Measurements from ENCODE around the gene DLG2. TPM values are rescaled to one million over a fixed set of nuclear protein-coding genes. Genes with fewer than 3 reads are reported as not detected.
A peak's percentile ranks its signal among the peaks of the same experiment; 100 is the strongest.

The DLG2 gene
- total RNA-seq, 1 experiment from 2014 or later, result 17.5 TPM

DNA sequence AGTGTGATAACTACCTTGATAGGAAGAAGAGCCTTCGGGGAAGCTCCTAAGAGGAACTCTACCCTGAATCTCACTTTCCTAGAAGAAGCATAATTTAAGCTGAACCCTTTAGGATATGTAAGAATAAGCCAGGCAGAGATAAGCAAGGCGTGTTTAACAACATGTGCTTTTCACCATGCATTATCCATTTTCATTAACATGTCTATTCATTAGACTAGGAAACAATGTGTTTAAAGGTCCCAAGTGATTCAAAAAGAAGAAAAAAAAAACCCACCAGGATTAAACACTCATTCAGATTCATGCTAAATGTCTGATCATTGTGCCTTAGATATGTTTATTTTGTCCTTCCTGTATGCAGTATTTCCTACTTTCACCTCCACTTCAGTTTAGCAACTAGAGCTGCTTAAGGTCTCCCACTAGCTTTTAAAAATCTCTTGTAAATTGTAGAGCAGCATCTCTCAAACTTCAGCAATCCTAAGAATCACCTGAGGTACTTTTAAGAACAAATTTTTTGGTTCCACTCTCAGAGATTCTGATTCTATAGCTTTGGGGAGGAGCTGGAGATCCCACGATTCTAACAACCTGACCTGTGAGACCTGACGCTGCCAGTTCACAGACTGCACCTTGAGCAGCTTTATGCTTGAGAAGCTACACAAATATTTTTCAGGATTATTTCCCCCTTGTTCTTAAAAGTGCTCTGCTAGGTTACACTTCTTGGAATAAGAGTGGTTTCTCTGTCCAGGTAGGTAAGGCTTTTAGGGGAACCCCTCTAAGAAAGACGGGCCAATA is 1385.6 kb downstream of the DLG2 start (continued):
- TF ChIP-seq STAT6 (CRISPR knock-in tag; conservative IDR thresholded peaks at IDR 0.05; ENCODE audit: low read depth) (no peak), MLX (CRISPR knock-in tag; IDR thresholded peaks at IDR 0.05) (no peak), TP53 (CRISPR knock-in tag; IDR thresholded peaks at IDR 0.05) (no peak), SMAD3 (CRISPR knock-in tag; IDR thresholded peaks at IDR 0.05; ENCODE audit: borderline replicate concordance) (no peak), AFF4 (CRISPR knock-in tag; IDR thresholded peaks at IDR 0.05; ENCODE audit: borderline replicate concordance) (no peak)
- TF ChIP-seq, protein P1, sequence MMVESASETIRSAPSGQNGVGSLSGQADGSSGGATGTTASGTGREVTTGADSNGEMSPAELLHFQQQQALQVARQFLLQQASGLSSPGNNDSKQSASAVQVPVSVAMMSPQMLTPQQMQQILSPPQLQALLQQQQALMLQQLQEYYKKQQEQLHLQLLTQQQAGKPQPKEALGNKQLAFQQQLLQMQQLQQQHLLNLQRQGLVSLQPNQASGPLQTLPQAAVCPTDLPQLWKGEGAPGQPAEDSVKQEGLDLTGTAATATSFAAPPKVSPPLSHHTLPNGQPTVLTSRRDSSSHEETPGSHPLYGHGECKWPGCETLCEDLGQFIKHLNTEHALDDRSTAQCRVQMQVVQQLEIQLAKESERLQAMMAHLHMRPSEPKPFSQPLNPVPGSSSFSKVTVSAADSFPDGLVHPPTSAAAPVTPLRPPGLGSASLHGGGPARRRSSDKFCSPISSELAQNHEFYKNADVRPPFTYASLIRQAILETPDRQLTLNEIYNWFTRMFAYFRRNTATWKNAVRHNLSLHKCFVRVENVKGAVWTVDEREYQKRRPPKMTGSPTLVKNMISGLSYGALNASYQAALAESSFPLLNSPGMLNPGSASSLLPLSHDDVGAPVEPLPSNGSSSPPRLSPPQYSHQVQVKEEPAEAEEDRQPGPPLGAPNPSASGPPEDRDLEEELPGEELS (CRISPR knock-in tag; IDR thresholded peaks at IDR 0.05), result no peak

GRCh38 chr11:84240847-84241246 is 1386.3 kb downstream of the DLG2 start:
- ChIA-PET POLR2A (no interaction called here), CTCF (interaction anchor here (1.7 kb wide), 1 partner anchor 404 kb away, joined by 10 read pairs; no protein-coding TSS in a partner anchor)
- peaks cover 28% of the 10 kb centered on the region for H3K4me1 Mint-ChIP-seq
- TF ChIP-seq TEAD4 (CRISPR knock-in tag; IDR thresholded peaks at IDR 0.05) (no peak), ZNF317 (CRISPR knock-in tag; IDR thresholded peaks at IDR 0.05; ENCODE audit: borderline replicate concordance, low read depth) (no peak), ZBTB21 (CRISPR knock-in tag; IDR thresholded peaks at IDR 0.05; ENCODE audit: borderline replicate concordance) (no peak), KAT7 (CRISPR knock-in tag; IDR thresholded peaks at IDR 0.05; ENCODE audit: borderline replicate concordance) (no peak), MXD4 (CRISPR knock-in tag; IDR thresholded peaks at IDR 0.05; ENCODE audit: borderline replicate concordance) (no peak), JAZF1 (CRISPR knock-in tag; IDR thresholded peaks at IDR 0.05) (no peak), TCF7 (CRISPR knock-in tag; IDR thresholded peaks at IDR 0.05; ENCODE audit: low read depth) (no peak), ELF4 (CRISPR knock-in tag; IDR thresholded peaks at IDR 0.05; ENCODE audit: low read depth) (no peak), NFYB (CRISPR knock-in tag; conservative IDR thresholded peaks at IDR 0.05; ENCODE audit: low read depth) (no peak), NR3C1 (CRISPR knock-in tag; conservative IDR thresholded peaks at IDR 0.05; ENCODE audit: low read depth) (no peak), NR2C2 (CRISPR knock-in tag; IDR thresholded peaks at IDR 0.05) (no peak), FOXP1 (CRISPR knock-in tag; IDR thresholded peaks at IDR 0.05; ENCODE audit: borderline replicate concordance) (no peak)
- TF ChIP-seq, protein P2, sequence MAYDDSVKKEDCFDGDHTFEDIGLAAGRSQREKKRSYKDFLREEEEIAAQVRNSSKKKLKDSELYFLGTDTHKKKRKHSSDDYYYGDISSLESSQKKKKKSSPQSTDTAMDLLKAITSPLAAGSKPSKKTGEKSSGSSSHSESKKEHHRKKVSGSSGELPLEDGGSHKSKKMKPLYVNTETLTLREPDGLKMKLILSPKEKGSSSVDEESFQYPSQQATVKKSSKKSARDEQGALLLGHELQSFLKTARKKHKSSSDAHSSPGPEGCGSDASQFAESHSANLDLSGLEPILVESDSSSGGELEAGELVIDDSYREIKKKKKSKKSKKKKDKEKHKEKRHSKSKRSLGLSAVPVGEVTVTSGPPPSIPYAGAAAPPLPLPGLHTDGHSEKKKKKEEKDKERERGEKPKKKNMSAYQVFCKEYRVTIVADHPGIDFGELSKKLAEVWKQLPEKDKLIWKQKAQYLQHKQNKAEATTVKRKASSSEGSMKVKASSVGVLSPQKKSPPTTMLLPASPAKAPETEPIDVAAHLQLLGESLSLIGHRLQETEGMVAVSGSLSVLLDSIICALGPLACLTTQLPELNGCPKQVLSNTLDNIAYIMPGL (CRISPR knock-in tag; IDR thresholded peaks at IDR 0.05), result no peak
- TF ChIP-seq, protein P3, sequence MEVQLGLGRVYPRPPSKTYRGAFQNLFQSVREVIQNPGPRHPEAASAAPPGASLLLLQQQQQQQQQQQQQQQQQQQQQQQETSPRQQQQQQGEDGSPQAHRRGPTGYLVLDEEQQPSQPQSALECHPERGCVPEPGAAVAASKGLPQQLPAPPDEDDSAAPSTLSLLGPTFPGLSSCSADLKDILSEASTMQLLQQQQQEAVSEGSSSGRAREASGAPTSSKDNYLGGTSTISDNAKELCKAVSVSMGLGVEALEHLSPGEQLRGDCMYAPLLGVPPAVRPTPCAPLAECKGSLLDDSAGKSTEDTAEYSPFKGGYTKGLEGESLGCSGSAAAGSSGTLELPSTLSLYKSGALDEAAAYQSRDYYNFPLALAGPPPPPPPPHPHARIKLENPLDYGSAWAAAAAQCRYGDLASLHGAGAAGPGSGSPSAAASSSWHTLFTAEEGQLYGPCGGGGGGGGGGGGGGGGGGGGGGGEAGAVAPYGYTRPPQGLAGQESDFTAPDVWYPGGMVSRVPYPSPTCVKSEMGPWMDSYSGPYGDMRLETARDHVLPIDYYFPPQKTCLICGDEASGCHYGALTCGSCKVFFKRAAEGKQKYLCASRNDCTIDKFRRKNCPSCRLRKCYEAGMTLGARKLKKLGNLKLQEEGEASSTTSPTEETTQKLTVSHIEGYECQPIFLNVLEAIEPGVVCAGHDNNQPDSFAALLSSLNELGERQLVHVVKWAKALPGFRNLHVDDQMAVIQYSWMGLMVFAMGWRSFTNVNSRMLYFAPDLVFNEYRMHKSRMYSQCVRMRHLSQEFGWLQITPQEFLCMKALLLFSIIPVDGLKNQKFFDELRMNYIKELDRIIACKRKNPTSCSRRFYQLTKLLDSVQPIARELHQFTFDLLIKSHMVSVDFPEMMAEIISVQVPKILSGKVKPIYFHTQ (CRISPR knock-in tag; IDR thresholded peaks at IDR 0.05), result no peak

More at GRCh38 chr11:84240847-84241246, 1386.3 kb downstream of the DLG2 start:
- no peak for DNase-seq (ENCODE audit: low spot score)
- no peaks in the 10 kb centered on the region for H3K36me3 Mint-ChIP-seq
- H3K4me3 Mint-ChIP-seq, result no peak overlapping the region
- H3K27me3 Mint-ChIP-seq (ENCODE audit: low read depth), result no peaks in the 10 kb centered on the region
- H3K27ac Mint-ChIP-seq, result peak overlapping the region; percentile 93
- no peak; the same call in 1 of the 2 replicates for ATAC-seq
- no peaks in the 10 kb centered on the region for H3K9me3 Mint-ChIP-seq

Measured in WTC11 (cell line).